ENCODE data around the gene SLPI. TPM values are rescaled to one million over a fixed set of nuclear protein-coding genes. Genes with fewer than 3 reads are reported as not detected.

Gene SLPI
- total and polyA plus RNA-seq, 2 experiments from 2014 or later = not detected

DNA sequence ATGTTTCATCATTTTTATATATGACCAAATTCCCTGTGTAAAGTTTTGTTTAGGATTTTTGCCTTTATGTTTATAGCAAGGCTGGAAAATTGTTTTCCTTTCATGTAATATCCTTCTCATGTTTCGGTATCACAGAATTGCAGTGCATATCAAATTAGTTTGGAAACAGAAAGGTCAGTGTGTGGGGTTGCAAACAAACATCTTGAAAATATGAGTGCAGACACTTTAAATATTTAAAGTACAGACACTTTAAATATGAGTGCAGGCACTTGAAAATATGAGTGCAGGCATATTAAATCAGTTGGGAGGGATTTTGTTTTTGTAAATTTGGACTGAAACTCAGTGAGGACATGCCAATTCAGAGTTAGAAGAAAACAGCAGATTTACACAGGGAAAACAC lies 6.5 kb downstream of the SLPI start:
- no peaks in the 10 kb centered on the region for H3K36me3 Mint-ChIP-seq (ENCODE audit: low read depth)
- H3K27me3 Mint-ChIP-seq (ENCODE audit: insufficient read depth, low read depth, poor library complexity) = peaks cover 4% of the 10 kb centered on the region

DNA sequence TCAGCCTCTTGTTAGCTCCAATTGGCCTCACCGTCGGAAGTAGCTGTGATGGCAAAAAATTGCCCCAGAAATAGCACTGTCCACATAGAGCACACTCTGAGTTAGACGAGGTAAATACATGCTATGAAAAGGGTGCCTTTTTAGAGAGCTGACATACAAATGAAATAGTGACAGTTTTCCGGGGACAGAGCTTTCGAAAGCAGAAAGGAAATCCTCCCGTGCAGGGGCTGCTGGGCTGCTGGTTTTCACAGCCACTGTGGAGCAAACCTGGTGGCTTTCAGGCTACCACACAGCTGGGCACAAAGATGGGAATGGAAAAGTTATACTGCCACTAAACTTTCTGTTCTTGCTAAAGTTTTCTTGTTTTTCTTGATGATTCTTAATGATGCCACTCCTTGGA lies 8.3 kb downstream of the SLPI start:
- Mint-ChIP-seq H3K36me3 (ENCODE audit: low read depth) (no peaks in the 10 kb centered on the region), H3K27me3 (ENCODE audit: insufficient read depth, low read depth, poor library complexity) (peaks cover under 1% of the 10 kb centered on the region), H3K9me3 (no peaks in the 10 kb centered on the region), H3K27ac (no peak overlapping the region), H3K4me3 (no peak overlapping the region), H3K4me1 (no peaks in the 10 kb centered on the region)
- H3F3A ChIP-seq (replicated peaks; ENCODE audit: low read depth) = no peaks in the 10 kb centered on the region
- ATAC-seq = no peak
- no peak overlapping the region for H3K4me3 ChIP-seq
- no peak overlapping the region for H3K27ac ChIP-seq (ENCODE audit: low read depth)
- H3K9me2 ChIP-seq (ENCODE audit: insufficient read depth) = no peaks in the 10 kb centered on the region
- H3K36me3 ChIP-seq (ENCODE audit: insufficient read depth) = no peaks in the 10 kb centered on the region
- H3K4me1 ChIP-seq (ENCODE audit: insufficient read depth) = no peaks in the 10 kb centered on the region
- H2AFZ ChIP-seq = no peak overlapping the region
- H3K27me3 ChIP-seq (ENCODE audit: insufficient read depth) = no peaks in the 10 kb centered on the region
- no peaks in the 10 kb centered on the region for H3K79me2 ChIP-seq (replicated peaks; ENCODE audit: insufficient read depth)
- DNase-seq (ENCODE audit: low spot score) = no peak
- H4K20me1 ChIP-seq (replicated peaks; ENCODE audit: insufficient read depth) = no peaks in the 10 kb centered on the region
- H3K4me2 ChIP-seq = no peak overlapping the region
- no peak for TF ChIP-seq CREB1 (CRISPR knock-in tag; IDR thresholded peaks at IDR 0.05; ENCODE audit: low read depth)
- no peak for TF ChIP-seq ZNF114 (CRISPR knock-in tag; IDR thresholded peaks at IDR 0.05)
- TF ChIP-seq, protein P1, sequence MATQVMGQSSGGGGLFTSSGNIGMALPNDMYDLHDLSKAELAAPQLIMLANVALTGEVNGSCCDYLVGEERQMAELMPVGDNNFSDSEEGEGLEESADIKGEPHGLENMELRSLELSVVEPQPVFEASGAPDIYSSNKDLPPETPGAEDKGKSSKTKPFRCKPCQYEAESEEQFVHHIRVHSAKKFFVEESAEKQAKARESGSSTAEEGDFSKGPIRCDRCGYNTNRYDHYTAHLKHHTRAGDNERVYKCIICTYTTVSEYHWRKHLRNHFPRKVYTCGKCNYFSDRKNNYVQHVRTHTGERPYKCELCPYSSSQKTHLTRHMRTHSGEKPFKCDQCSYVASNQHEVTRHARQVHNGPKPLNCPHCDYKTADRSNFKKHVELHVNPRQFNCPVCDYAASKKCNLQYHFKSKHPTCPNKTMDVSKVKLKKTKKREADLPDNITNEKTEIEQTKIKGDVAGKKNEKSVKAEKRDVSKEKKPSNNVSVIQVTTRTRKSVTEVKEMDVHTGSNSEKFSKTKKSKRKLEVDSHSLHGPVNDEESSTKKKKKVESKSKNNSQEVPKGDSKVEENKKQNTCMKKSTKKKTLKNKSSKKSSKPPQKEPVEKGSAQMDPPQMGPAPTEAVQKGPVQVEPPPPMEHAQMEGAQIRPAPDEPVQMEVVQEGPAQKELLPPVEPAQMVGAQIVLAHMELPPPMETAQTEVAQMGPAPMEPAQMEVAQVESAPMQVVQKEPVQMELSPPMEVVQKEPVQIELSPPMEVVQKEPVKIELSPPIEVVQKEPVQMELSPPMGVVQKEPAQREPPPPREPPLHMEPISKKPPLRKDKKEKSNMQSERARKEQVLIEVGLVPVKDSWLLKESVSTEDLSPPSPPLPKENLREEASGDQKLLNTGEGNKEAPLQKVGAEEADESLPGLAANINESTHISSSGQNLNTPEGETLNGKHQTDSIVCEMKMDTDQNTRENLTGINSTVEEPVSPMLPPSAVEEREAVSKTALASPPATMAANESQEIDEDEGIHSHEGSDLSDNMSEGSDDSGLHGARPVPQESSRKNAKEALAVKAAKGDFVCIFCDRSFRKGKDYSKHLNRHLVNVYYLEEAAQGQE (IDR thresholded peaks at IDR 0.05; ENCODE audit: unreplicated experiment) = no peak
- no peak for TF ChIP-seq EZH2 (IDR thresholded peaks at IDR 0.05; ENCODE audit: low read depth, unreplicated experiment)
- TF ChIP-seq, protein P2, sequence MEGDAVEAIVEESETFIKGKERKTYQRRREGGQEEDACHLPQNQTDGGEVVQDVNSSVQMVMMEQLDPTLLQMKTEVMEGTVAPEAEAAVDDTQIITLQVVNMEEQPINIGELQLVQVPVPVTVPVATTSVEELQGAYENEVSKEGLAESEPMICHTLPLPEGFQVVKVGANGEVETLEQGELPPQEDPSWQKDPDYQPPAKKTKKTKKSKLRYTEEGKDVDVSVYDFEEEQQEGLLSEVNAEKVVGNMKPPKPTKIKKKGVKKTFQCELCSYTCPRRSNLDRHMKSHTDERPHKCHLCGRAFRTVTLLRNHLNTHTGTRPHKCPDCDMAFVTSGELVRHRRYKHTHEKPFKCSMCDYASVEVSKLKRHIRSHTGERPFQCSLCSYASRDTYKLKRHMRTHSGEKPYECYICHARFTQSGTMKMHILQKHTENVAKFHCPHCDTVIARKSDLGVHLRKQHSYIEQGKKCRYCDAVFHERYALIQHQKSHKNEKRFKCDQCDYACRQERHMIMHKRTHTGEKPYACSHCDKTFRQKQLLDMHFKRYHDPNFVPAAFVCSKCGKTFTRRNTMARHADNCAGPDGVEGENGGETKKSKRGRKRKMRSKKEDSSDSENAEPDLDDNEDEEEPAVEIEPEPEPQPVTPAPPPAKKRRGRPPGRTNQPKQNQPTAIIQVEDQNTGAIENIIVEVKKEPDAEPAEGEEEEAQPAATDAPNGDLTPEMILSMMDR (conservative IDR thresholded peaks at IDR 0.05; ENCODE audit: low read depth in 2 of 2) = no peak
- no peak for TF ChIP-seq STAT1 (IDR thresholded peaks at IDR 0.05; ENCODE audit: unreplicated experiment)
- TF ChIP-seq ZNF331 (CRISPR knock-in tag; IDR thresholded peaks at IDR 0.05; ENCODE audit: low read depth) = no peak
- TF ChIP-seq, protein P3, sequence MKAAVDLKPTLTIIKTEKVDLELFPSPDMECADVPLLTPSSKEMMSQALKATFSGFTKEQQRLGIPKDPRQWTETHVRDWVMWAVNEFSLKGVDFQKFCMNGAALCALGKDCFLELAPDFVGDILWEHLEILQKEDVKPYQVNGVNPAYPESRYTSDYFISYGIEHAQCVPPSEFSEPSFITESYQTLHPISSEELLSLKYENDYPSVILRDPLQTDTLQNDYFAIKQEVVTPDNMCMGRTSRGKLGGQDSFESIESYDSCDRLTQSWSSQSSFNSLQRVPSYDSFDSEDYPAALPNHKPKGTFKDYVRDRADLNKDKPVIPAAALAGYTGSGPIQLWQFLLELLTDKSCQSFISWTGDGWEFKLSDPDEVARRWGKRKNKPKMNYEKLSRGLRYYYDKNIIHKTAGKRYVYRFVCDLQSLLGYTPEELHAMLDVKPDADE (IDR thresholded peaks at IDR 0.05) = no peak
- TF ChIP-seq POLR2AphosphoS5 (IDR thresholded peaks at IDR 0.05; ENCODE audit: low read depth) = no peak
- no peak for TF ChIP-seq NANOG (IDR thresholded peaks at IDR 0.05; ENCODE audit: borderline replicate concordance)

More for the DNA sequence above, 6.5 kb downstream of the SLPI start:
- no peak for TF ChIP-seq ZNF114 (CRISPR knock-in tag; IDR thresholded peaks at IDR 0.05)
- TF ChIP-seq, protein P3 (IDR thresholded peaks at IDR 0.05) = no peak
- no peak for DNase-seq (ENCODE audit: low spot score)
- no peak overlapping the region for H3K27ac ChIP-seq (ENCODE audit: low read depth)
- H3K9me2 ChIP-seq (ENCODE audit: insufficient read depth) = no peaks in the 10 kb centered on the region
- no peaks in the 10 kb centered on the region for H3K4me1 Mint-ChIP-seq
- H3K4me2 ChIP-seq = no peak overlapping the region
- no peaks in the 10 kb centered on the region for H3K36me3 ChIP-seq (ENCODE audit: insufficient read depth)
- no peaks in the 10 kb centered on the region for H3K79me2 ChIP-seq (replicated peaks; ENCODE audit: insufficient read depth)
- no peaks in the 10 kb centered on the region for H3K9me3 Mint-ChIP-seq
- no peaks in the 10 kb centered on the region for H3K27me3 ChIP-seq (ENCODE audit: insufficient read depth)
- H3K27ac Mint-ChIP-seq = no peak overlapping the region
- H3K4me1 ChIP-seq (ENCODE audit: insufficient read depth) = no peaks in the 10 kb centered on the region
- ATAC-seq = no peak
- H3K4me3 ChIP-seq = no peak overlapping the region
- no peak overlapping the region for H3K4me3 Mint-ChIP-seq
- no peak overlapping the region for H2AFZ ChIP-seq
- no peaks in the 10 kb centered on the region for H3F3A ChIP-seq (replicated peaks; ENCODE audit: low read depth)
- no peaks in the 10 kb centered on the region for H4K20me1 ChIP-seq (replicated peaks; ENCODE audit: insufficient read depth)

All from GM23338 (cell line).